UCSD-AML1 (cell line): ENCODE results near the gene CCNG1.

Experiments
- DNase-seq: peaks from one replicate; lab custom pipeline; 2025; ENCODE audit not compliant: unreplicated experiment; lab: John Stamatoyannopoulos, UW

Gene CCNG1

DNA sequence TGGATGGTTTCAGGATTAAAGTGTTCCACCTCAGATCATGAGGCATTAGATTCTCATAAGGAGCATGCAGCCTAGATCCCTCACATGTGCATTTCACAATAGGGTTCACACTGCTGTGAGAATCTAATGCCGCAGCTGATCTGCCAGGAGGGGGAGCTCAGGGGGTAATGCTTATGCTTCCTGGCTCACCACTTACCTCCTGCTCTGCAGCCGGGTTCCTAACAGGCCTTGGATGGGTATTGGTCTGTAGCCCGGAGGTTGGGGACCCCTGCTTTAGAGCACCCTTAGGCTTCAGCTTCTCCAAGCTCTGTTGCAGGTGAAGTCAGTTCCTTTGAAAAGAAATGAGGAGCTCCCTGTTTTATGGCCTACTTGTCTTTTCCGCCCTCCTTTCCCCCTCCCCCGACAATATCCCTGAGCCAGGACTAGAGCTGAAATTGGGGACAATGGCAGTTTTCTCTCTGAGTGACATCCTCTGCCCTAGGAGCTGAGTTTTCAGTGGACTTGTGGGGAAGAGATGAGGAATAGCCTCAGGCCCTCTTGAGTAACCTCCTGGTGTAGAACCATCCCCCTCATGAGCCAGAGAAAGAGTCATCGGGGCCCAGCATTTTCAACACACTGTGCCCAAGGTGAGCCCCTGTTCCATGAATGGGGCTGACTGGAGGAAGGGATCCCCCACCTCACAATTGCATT, 51.8 kb downstream of the CCNG1 start:
- peak; percentile 14 for DNase-seq

DNA sequence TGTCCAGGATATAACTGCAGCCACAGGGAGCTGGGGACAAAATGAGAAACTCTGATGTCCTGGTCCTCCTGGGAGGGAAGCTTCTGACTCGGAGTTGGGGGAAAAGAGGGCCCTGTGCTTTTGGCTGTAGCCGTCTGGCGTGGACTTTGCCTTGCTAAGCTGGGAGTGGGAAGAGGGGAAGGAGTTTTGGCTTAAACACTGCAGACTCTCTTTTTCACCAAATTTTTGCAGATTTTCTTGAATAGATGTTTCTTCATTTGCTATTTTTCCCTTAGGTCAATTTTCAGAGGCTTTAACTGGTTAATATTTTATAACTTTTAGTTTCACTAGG, 52.3 kb downstream of the CCNG1 start:
- DNase-seq = no peak
